ENCODE measurements around the gene LHFPL4. TPM values are rescaled to one million over a fixed set of nuclear protein-coding genes. Genes with fewer than 3 reads are reported as not detected.
"Not testable (repeated sequence)": the region's sequence is repeated elsewhere in the genome, so short reads cannot be mapped to it uniquely, and the experiment has no call there.

LHFPL4 gene
- total and polyA plus RNA-seq, 5 donors = 0.02 TPM; not detected in 4

GRCh38 chr3:9581742-9582141 is 28.1 kb upstream of the LHFPL4 start:
- no peak for ATAC-seq
- Histone ChIP-seq H3K4me1 (ENCODE audit: control insufficient read depth, insufficient read depth, low read length) (no peaks in the 10 kb centered on the region), H3K27ac (ENCODE audit: low read length) (no peak overlapping the region), H3K4me3 (ENCODE audit: low read length) (no peak overlapping the region), H3K27me3 (ENCODE audit: control insufficient read depth, insufficient read depth) (no peaks in the 10 kb centered on the region), H3K9me3 (ENCODE audit: control insufficient read depth, low read length) (no peaks in the 10 kb centered on the region)
- 56% methylated on average over 2 of the region's 2 CpGs for WGBS
- intact Hi-C loops (cut with DNase I) = no loop called here
- no peak for DNase-seq

- WGBS = 78% methylated on average over 1 of the region's 1 CpG
- intact Hi-C loops (cut with DNase I) = no loop called here
- Histone ChIP-seq H3K4me3 (ENCODE audit: low read length) (no peak overlapping the region), H3K27me3 (ENCODE audit: control insufficient read depth, insufficient read depth) (no peaks in the 10 kb centered on the region), H3K4me1 (ENCODE audit: control insufficient read depth, insufficient read depth, low read length) (no peaks in the 10 kb centered on the region), H3K27ac (ENCODE audit: low read length) (no peak overlapping the region), H3K9me3 (ENCODE audit: control insufficient read depth, low read length) (no peaks in the 10 kb centered on the region)
- no peak for DNase-seq
- ATAC-seq = no peak
Observed at GRCh38 chr3:9569054-9569453, 15.4 kb upstream of the LHFPL4 start.

GRCh38 chr3:9565316-9565715 is 11.7 kb upstream of the LHFPL4 start:
- DNase-seq = no peak
- Histone ChIP-seq H3K4me3 (ENCODE audit: low read length) (no peak overlapping the region), H3K9me3 (ENCODE audit: control insufficient read depth, low read length) (no peaks in the 10 kb centered on the region), H3K27me3 (ENCODE audit: control insufficient read depth, insufficient read depth) (no peaks in the 10 kb centered on the region), H3K4me1 (ENCODE audit: control insufficient read depth, insufficient read depth, low read length) (no peaks in the 10 kb centered on the region), H3K27ac (ENCODE audit: low read length) (no peak overlapping the region)
- ATAC-seq = no peak
- intact Hi-C loops (cut with DNase I) = no loop called here
- WGBS = 87% methylated on average over 2 of the region's 2 CpGs

- Histone ChIP-seq H3K4me1 (ENCODE audit: control insufficient read depth, insufficient read depth, low read length) (no peaks in the 10 kb centered on the region), H3K9me3 (ENCODE audit: control insufficient read depth, low read length) (no peaks in the 10 kb centered on the region), H3K4me3 (ENCODE audit: low read length) (no peak overlapping the region), H3K27ac (ENCODE audit: low read length) (no peak overlapping the region), H3K27me3 (ENCODE audit: control insufficient read depth, insufficient read depth) (no peaks in the 10 kb centered on the region)
- intact Hi-C loops (cut with DNase I) = no loop called here
- WGBS = 70% methylated on average over 5 of the region's 5 CpGs
- DNase-seq = no peak
- ATAC-seq = no peak
Observed at GRCh38 chr3:9563851-9564250, 10.2 kb upstream of the LHFPL4 start.

GRCh38 chr3:9560056-9560455 is 6.4 kb upstream of the LHFPL4 start:
- intact Hi-C loops (cut with DNase I); H3K4me3 ChIP-seq (ENCODE audit: low read length); DNase-seq; H3K4me1 ChIP-seq (ENCODE audit: control insufficient read depth, insufficient read depth, low read length); H3K27ac ChIP-seq (ENCODE audit: low read length); H3K27me3 ChIP-seq (ENCODE audit: control insufficient read depth, insufficient read depth); ATAC-seq; H3K9me3 ChIP-seq (ENCODE audit: control insufficient read depth, low read length): not testable (repeated sequence)
- WGBS = 95% methylated on average over 24 of the region's 24 CpGs

- Histone ChIP-seq H3K4me1 (ENCODE audit: control insufficient read depth, insufficient read depth, low read length) (no peaks in the 10 kb centered on the region), H3K4me3 (ENCODE audit: low read length) (no peak overlapping the region), H3K27me3 (ENCODE audit: control insufficient read depth, insufficient read depth) (no peaks in the 10 kb centered on the region), H3K27ac (ENCODE audit: low read length) (no peak overlapping the region), H3K9me3 (ENCODE audit: control insufficient read depth, low read length) (no peaks in the 10 kb centered on the region)
- WGBS = 27% methylated on average over 12 of the region's 12 CpGs
- DNase-seq (no peak), ATAC-seq (no peak)
- intact Hi-C loops (cut with DNase I) = no loop called here
Observed at GRCh38 chr3:9553948-9554513, 409 bp upstream of the LHFPL4 start.

- H3K27me3 ChIP-seq (ENCODE audit: control insufficient read depth, insufficient read depth) = no peaks in the 10 kb centered on the region
- no peaks in the 10 kb centered on the region for H3K4me1 ChIP-seq (ENCODE audit: control insufficient read depth, insufficient read depth, low read length)
- WGBS = 4% methylated on average over 57 of the region's 57 CpGs
- ATAC-seq = peak in 1 of 2 donors; percentile 38
- no peak overlapping the region for H3K4me3 ChIP-seq (ENCODE audit: low read length)
- H3K27ac ChIP-seq (ENCODE audit: low read length) = no peak overlapping the region
- intact Hi-C loops (cut with DNase I) = no loop called here
- DNase-seq = peak; percentile 29 to 72 (median 63)
- H3K9me3 ChIP-seq (ENCODE audit: control insufficient read depth, low read length) = no peaks in the 10 kb centered on the region
Observed at GRCh38 chr3:9552252-9552999, 1.2 kb downstream of the LHFPL4 start.

- no peaks in the 10 kb centered on the region for H3K9me3 ChIP-seq (ENCODE audit: control insufficient read depth, low read length)
- H3K4me1 ChIP-seq (ENCODE audit: control insufficient read depth, insufficient read depth, low read length) = no peaks in the 10 kb centered on the region
- no peak overlapping the region for H3K27ac ChIP-seq (ENCODE audit: low read length)
- H3K27me3 ChIP-seq (ENCODE audit: control insufficient read depth, insufficient read depth) = no peaks in the 10 kb centered on the region
- DNase-seq (no peak), ATAC-seq (no peak)
- H3K4me3 ChIP-seq (ENCODE audit: low read length) = no peak overlapping the region
- WGBS = 79% methylated on average over 1 of the region's 1 CpG
- intact Hi-C loops (cut with DNase I) = no loop called here
Observed at GRCh38 chr3:9550999-9551398, 2.6 kb downstream of the LHFPL4 start.

GRCh38 chr3:9549600-9549999 is 4.0 kb downstream of the LHFPL4 start:
- Histone ChIP-seq H3K27ac (ENCODE audit: low read length) (no peak overlapping the region), H3K9me3 (ENCODE audit: control insufficient read depth, low read length) (no peaks in the 10 kb centered on the region), H3K4me1 (ENCODE audit: control insufficient read depth, insufficient read depth, low read length) (no peaks in the 10 kb centered on the region), H3K27me3 (ENCODE audit: control insufficient read depth, insufficient read depth) (no peaks in the 10 kb centered on the region), H3K4me3 (ENCODE audit: low read length) (no peak overlapping the region)
- 85% methylated on average over 2 of the region's 2 CpGs for WGBS
- intact Hi-C loops (cut with DNase I) = no loop called here
- no peak for DNase-seq
- no peak for ATAC-seq

- no peaks in the 10 kb centered on the region for H3K4me1 ChIP-seq (ENCODE audit: control insufficient read depth, insufficient read depth, low read length)
- WGBS = 77% methylated on average over 5 of the region's 5 CpGs
- ATAC-seq (no peak), DNase-seq (no peak)
- intact Hi-C loops (cut with DNase I) = no loop called here
- no peaks in the 10 kb centered on the region for H3K9me3 ChIP-seq (ENCODE audit: control insufficient read depth, low read length)
- no peak overlapping the region for H3K27ac ChIP-seq (ENCODE audit: low read length)
- no peak overlapping the region for H3K4me3 ChIP-seq (ENCODE audit: low read length)
- no peaks in the 10 kb centered on the region for H3K27me3 ChIP-seq (ENCODE audit: control insufficient read depth, insufficient read depth)
Observed at GRCh38 chr3:9548991-9549390, 4.6 kb downstream of the LHFPL4 start.

- H3K27ac ChIP-seq (ENCODE audit: low read length) = no peak overlapping the region
- intact Hi-C loops (cut with DNase I) = no loop called here
- ATAC-seq = no peak
- no peaks in the 10 kb centered on the region for H3K4me1 ChIP-seq (ENCODE audit: control insufficient read depth, insufficient read depth, low read length)
- H3K9me3 ChIP-seq (ENCODE audit: control insufficient read depth, low read length) = no peaks in the 10 kb centered on the region
- DNase-seq = no peak
- no peak overlapping the region for H3K4me3 ChIP-seq (ENCODE audit: low read length)
- WGBS = 83% methylated on average over 3 of the region's 3 CpGs
- no peaks in the 10 kb centered on the region for H3K27me3 ChIP-seq (ENCODE audit: control insufficient read depth, insufficient read depth)
Observed at GRCh38 chr3:9542182-9542581, 11.4 kb downstream of the LHFPL4 start.

Measured in right cardiac atrium (tissue), 5 donors.